ENCODE data around the gene KLK2.

KLK2 gene

DNA sequence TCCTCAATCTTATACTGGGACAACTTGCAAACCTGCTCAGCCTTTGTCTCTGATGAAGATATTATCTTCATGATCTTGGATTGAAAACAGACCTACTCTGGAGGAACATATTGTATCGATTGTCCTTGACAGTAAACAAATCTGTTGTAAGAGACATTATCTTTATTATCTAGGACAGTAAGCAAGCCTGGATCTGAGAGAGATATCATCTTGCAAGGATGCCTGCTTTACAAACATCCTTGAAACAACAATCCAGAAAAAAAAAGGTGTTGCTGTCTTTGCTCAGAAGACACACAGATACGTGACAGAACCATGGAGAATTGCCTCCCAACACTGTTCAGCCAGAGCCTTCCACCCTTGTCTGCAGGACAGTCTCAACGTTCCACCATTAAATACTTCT is 22.5 kb upstream of the KLK2 start:
- DNase-seq (ENCODE audit: low read depth): no peak

- no peak for DNase-seq (ENCODE audit: low read depth)
Observed at GRCh38 chr19:50851620-50852019, 21.6 kb upstream of the KLK2 start.

- no peak for DNase-seq (ENCODE audit: low read depth)
Observed at GRCh38 chr19:50854636-50855410, 18.4 kb upstream of the KLK2 start, which contains the start of gene KLK3. Gene KLK3, plus strand, starts transcription at chr19:50854915. Its CDS starts 41 bp downstream, at chr19:50854956.

- DNase-seq (ENCODE audit: low read depth): no peak
Observed at GRCh38 chr19:50857366-50857765, 15.9 kb upstream of the KLK2 start.

DNA sequence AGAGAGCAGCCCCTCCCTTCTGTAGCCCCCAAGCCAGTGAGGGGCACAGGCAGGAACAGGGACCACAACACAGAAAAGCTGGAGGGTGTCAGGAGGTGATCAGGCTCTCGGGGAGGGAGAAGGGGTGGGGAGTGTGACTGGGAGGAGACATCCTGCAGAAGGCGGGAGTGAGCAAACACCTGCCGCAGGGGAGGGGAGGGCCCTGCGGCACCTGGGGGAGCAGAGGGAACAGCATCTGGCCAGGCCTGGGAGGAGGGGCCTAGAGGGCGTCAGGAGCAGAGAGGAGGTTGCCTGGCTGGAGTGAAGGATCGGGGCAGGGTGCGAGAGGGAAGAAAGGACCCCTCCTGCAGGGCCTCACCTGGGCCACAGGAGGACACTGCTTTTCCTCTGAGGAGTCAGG is 14.4 kb upstream of the KLK2 start:
- no peak for DNase-seq (ENCODE audit: low read depth)

GRCh38 chr19:50859849-50860248 is 13.4 kb upstream of the KLK2 start:
- DNase-seq (ENCODE audit: low read depth): no peak

- no peak for DNase-seq (ENCODE audit: low read depth)
Observed at GRCh38 chr19:50861010-50861409, 12.2 kb upstream of the KLK2 start.

DNA sequence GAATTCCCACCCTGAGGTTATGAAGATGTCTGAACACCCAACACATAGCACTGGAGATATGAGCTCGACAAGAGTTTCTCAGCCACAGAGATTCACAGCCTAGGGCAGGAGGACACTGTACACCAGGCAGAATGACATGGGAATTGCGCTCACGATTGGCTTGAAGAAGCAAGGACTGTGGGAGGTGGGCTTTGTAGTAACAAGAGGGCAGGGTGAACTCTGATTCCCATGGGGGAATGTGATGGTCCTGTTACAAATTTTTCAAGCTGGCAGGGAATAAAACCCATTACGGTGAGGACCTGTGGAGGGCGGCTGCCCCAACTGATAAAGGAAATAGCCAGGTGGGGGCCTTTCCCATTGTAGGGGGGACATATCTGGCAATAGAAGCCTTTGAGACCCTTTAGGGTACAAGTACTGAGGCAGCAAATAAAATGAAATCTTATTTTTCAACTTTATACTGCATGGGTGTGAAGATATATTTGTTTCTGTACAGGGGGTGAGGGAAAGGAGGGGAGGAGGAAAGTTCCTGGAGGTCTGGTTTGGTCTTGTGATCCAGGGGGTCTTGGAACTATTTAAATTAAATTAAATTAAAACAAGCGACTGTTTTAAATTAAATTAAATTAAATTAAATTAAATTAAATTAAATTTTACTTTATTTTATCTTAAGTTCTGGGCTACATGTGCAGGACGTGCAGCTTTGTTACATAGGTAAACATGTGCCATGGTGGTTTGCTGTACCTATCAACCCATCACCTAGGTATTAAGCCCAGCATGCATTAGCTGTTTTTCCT is 11.5 kb upstream of the KLK2 start:
- no peak for DNase-seq (ENCODE audit: low read depth)

DNA sequence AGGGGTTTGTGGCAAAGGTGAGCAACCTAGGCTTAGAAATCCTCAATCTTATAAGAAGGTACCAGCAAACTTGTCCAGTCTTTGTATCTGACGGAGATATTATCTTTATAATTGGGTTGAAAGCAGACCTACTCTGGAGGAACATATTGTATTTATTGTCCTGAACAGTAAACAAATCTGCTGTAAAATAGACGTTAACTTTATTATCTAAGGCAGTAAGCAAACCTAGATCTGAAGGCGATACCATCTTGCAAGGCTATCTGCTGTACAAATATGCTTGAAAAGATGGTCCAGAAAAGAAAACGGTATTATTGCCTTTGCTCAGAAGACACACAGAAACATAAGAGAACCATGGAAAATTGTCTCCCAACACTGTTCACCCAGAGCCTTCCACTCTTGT is 3.8 kb upstream of the KLK2 start:
- DNase-seq (ENCODE audit: low read depth): no peak

GRCh38 chr19:50870417-50871089 is 2.7 kb upstream of the KLK2 start:
- DNase-seq (ENCODE audit: low read depth): no peak

- DNase-seq (ENCODE audit: low read depth): no peak
Observed at GRCh38 chr19:50874211-50874610, 972 bp downstream of the KLK2 start.

GRCh38 chr19:50875795-50876422 is 2.7 kb downstream of the KLK2 start:
- DNase-seq (ENCODE audit: low read depth): no peak

DNA sequence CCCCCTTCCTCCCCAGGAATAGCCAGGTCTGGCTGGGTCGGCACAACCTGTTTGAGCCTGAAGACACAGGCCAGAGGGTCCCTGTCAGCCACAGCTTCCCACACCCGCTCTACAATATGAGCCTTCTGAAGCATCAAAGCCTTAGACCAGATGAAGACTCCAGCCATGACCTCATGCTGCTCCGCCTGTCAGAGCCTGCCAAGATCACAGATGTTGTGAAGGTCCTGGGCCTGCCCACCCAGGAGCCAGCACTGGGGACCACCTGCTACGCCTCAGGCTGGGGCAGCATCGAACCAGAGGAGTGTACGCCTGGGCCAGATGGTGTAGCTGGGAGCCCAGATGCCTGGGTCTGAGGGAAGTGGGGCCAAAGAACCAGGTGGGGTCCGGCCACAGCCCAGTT is 3.2 kb downstream of the KLK2 start:
- no peak for DNase-seq (ENCODE audit: low read depth)

- no peak for DNase-seq (ENCODE audit: low read depth)
Observed at GRCh38 chr19:50877338-50877737, 4.1 kb downstream of the KLK2 start.

GRCh38 chr19:50878851-50879250 is 5.6 kb downstream of the KLK2 start:
- DNase-seq (ENCODE audit: low read depth): no peak

DNA sequence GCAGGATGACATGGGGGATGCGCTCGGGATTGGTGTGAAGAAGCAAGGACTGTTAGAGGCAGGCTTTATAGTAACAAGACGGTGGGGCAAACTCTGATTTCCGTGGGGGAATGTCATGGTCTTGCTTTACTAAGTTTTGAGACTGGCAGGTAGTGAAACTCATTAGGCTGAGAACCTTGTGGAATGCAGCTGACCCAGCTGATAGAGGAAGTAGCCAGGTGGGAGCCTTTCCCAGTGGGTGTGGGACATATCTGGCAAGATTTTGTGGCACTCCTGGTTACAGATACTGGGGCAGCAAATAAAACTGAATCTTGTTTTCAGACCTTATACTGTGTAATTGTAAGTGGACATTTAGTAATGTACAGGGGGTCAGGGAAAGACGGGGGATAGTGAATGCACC is 7.0 kb downstream of the KLK2 start:
- no peak for DNase-seq (ENCODE audit: low read depth)

- DNase-seq (ENCODE audit: low read depth): no peak
Observed at GRCh38 chr19:50882188-50882587, 8.9 kb downstream of the KLK2 start.

- DNase-seq (ENCODE audit: low read depth): no peak
Observed at GRCh38 chr19:50889638-50890037, 16.4 kb downstream of the KLK2 start.

GRCh38 chr19:50890422-50891252 is 17.4 kb downstream of the KLK2 start:
- no peak for DNase-seq (ENCODE audit: low read depth)

GRCh38 chr19:50891253-50891625 is 18.0 kb downstream of the KLK2 start:
- DNase-seq (ENCODE audit: low read depth): no peak

DNA sequence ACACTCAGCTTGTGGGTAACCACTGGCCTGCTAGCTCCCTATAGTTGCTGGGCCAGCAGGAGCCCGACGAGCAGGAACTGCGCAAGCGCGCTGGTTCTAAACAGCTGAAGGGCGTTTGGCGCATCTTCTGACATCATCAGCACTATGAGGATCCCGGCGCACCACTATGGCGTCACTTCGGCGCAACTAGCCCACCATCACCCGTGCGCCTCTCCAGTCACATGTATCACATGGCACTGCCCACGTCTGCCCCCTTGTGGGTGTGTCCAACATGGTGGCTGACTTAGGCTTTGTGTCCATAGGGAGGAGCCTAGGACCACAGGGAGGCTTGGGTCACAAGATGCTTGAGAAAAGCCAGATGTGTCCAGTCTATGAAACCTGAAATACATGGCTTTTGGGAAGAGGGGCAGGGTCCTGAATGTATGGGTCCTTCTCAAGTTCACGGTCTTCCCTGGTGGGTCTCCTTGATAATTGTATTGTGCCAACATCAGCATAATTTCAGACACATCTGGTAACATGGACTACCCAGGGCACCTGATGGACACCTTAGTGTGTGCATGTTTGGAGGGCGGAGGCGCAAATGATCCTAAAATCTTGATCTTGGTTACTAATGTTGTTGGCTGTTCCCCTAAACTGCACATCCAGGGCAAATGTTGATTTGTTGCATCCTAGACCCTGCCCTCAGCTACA is 20.0 kb downstream of the KLK2 start:
- DNase-seq (ENCODE audit: low read depth): no peak

All from fibroblast of gingiva (primary cell).